KOPT-K1 (cell line): ENCODE results near the gene GSTP1.
"Not testable (repeated sequence)": the region's sequence is repeated elsewhere in the genome, so short reads cannot be mapped to it uniquely, and the experiment has no call there.

Experiments used
- H3K27ac ChIP-seq: fragments of 200-600 bp; sonication (generic); 2 replicates; pipeline ENCODE4 v1.5.1; 2016; ENCODE audit warnings: antibody characterized with exemption, mild to moderate bottlenecking, low read depth, low read length; ENCODE audit not compliant: poor library complexity, severe bottlenecking
- H3K36me3 ChIP-seq: fragments of 200-600 bp; sonication (generic); 2 replicates; pipeline ENCODE4 v1.5.1; 2017; ENCODE audit warnings: antibody characterized with exemption, mild to moderate bottlenecking, low read length, moderate library complexity; ENCODE audit not compliant: insufficient read depth
- H3K9me3 ChIP-seq: fragments of 200-600 bp; sonication (generic); 2 replicates; pipeline ENCODE4 v1.5.1; 2017; ENCODE audit warnings: antibody characterized with exemption, low read length, mild to moderate bottlenecking; ENCODE audit not compliant: insufficient read depth, poor library complexity, severe bottlenecking

Gene GSTP1

GRCh38 chr11:67581469-67581868 is 2.1 kb upstream of the GSTP1 start:
- Histone ChIP-seq H3K9me3 (no peaks in the 10 kb centered on the region), H3K36me3 (peaks cover 19% of the 10 kb centered on the region; the same call in 1 of the 2 replicates), H3K27ac (no peak overlapping the region)

- no peak overlapping the region for H3K27ac ChIP-seq
- H3K9me3 ChIP-seq = no peaks in the 10 kb centered on the region
- H3K36me3 ChIP-seq = peaks cover 25% of the 10 kb centered on the region; the same call in 1 of the 2 replicates
These were observed 1.6 kb upstream of the GSTP1 start for GRCh38 chr11:67582011-67582410.

- H3K27ac ChIP-seq = peak overlapping the region; percentile 68
- no peaks in the 10 kb centered on the region for H3K9me3 ChIP-seq
- peaks cover 45% of the 10 kb centered on the region; the same call in 1 of the 2 replicates for H3K36me3 ChIP-seq
These were observed 731 bp downstream of the GSTP1 start for GRCh38 chr11:67584205-67584880.

GRCh38 chr11:67584881-67585873 is 1.6 kb downstream of the GSTP1 start:
- Histone ChIP-seq H3K36me3 (peaks cover 45% of the 10 kb centered on the region; the same call in 1 of the 2 replicates), H3K27ac (peak overlapping the region; percentile 68)

GRCh38 chr11:67585911-67586310 is 2.3 kb downstream of the GSTP1 start:
- peaks cover 45% of the 10 kb centered on the region; the same call in 1 of the 2 replicates for H3K36me3 ChIP-seq
- no peaks in the 10 kb centered on the region for H3K9me3 ChIP-seq
- no peak overlapping the region for H3K27ac ChIP-seq

More at GRCh38 chr11:67584881-67585873, 1.6 kb downstream of the GSTP1 start:
- no peaks in the 10 kb centered on the region for H3K9me3 ChIP-seq

GRCh38 chr11:67586568-67587250 is 3.1 kb downstream of the GSTP1 start:
- peaks cover 45% of the 10 kb centered on the region; the same call in 1 of the 2 replicates for H3K36me3 ChIP-seq
- H3K9me3 ChIP-seq = no peaks in the 10 kb centered on the region
- no peak overlapping the region for H3K27ac ChIP-seq

- H3K9me3 ChIP-seq = no peaks in the 10 kb centered on the region
- H3K27ac ChIP-seq = no peak overlapping the region
- peaks cover 45% of the 10 kb centered on the region; the same call in 1 of the 2 replicates for H3K36me3 ChIP-seq
These were observed 4.5 kb downstream of the GSTP1 start for GRCh38 chr11:67588136-67588503.

- H3K36me3 ChIP-seq = peaks cover 45% of the 10 kb centered on the region; the same call in 1 of the 2 replicates
These were observed 5.3 kb downstream of the GSTP1 start for GRCh38 chr11:67588899-67589415.

GRCh38 chr11:67592880-67593564 is 9.4 kb downstream of the GSTP1 start:
- no peak overlapping the region for H3K27ac ChIP-seq
- H3K9me3 ChIP-seq = peaks cover 9% of the 10 kb centered on the region
- peaks cover 11% of the 10 kb centered on the region; the same call in 1 of the 2 replicates for H3K36me3 ChIP-seq

More at GRCh38 chr11:67588899-67589415, 5.3 kb downstream of the GSTP1 start:
- H3K9me3 ChIP-seq, H3K27ac ChIP-seq: not testable (repeated sequence)

- H3K27ac ChIP-seq = no peak overlapping the region
- peaks cover 9% of the 10 kb centered on the region for H3K9me3 ChIP-seq
- H3K36me3 ChIP-seq = peaks cover 7% of the 10 kb centered on the region; the same call in 1 of the 2 replicates
These were observed 9.9 kb downstream of the GSTP1 start for GRCh38 chr11:67593565-67593905.

GRCh38 chr11:67594480-67594879 is 10.9 kb downstream of the GSTP1 start:
- peaks cover 9% of the 10 kb centered on the region for H3K9me3 ChIP-seq
- no peaks in the 10 kb centered on the region for H3K36me3 ChIP-seq
- H3K27ac ChIP-seq = no peak overlapping the region

- H3K36me3 ChIP-seq = no peaks in the 10 kb centered on the region
- peaks cover 9% of the 10 kb centered on the region for H3K9me3 ChIP-seq
- no peak overlapping the region for H3K27ac ChIP-seq
These were observed 13.2 kb downstream of the GSTP1 start for GRCh38 chr11:67596753-67597300.

- not testable (repeated sequence) for H3K36me3 ChIP-seq, H3K27ac ChIP-seq, H3K9me3 ChIP-seq
These were observed 13.8 kb downstream of the GSTP1 start for GRCh38 chr11:67597458-67597857.

- not testable (repeated sequence) for H3K27ac ChIP-seq, H3K36me3 ChIP-seq, H3K9me3 ChIP-seq
These were observed 14.4 kb downstream of the GSTP1 start for GRCh38 chr11:67597963-67598362.
